ENCODE measurements around the gene TTLL5.
"Not testable (repeated sequence)": the region's sequence is repeated elsewhere in the genome, so short reads cannot be mapped to it uniquely, and the experiment has no call there.

TTLL5 gene

GRCh38 chr14:75917946-75918335 is 256.9 kb downstream of the TTLL5 start:
- Histone ChIP-seq H3K27ac (ENCODE audit: low read depth, low read length) (no peak overlapping the region), H3K27me3 (ENCODE audit: low read length) (no peaks in the 10 kb centered on the region), H4K20me1 (ENCODE audit: low read depth, low read length) (no peaks in the 10 kb centered on the region), H3K9me3 (ENCODE audit: insufficient read depth, low read length) (no peaks in the 10 kb centered on the region), H3K9me2 (replicated peaks; ENCODE audit: insufficient read depth, low read length) (no peaks in the 10 kb centered on the region), H2AFZ (ENCODE audit: low read depth, low read length, severe bottlenecking) (no peak overlapping the region), H3F3A (ENCODE audit: insufficient read depth) (no peaks in the 10 kb centered on the region), H3K4me2 (ENCODE audit: low read depth, low read length, poor library complexity, severe bottlenecking) (no peak overlapping the region), H3K36me3 (ENCODE audit: low read length) (no peaks in the 10 kb centered on the region), H3K9ac (ENCODE audit: low read length) (no peak overlapping the region), H3K79me2 (ENCODE audit: insufficient read depth, low read length) (no peaks in the 10 kb centered on the region), H3K4me3 (ENCODE audit: insufficient read depth, low read length, poor library complexity, severe bottlenecking) (no peak overlapping the region)
- TF ChIP-seq EZH2phosphoT487 (conservative IDR thresholded peaks at IDR 0.05; ENCODE audit: low read length) = no peak
- TF ChIP-seq CTCF (IDR thresholded peaks at IDR 0.05; ENCODE audit: insufficient read depth, low read length, poor library complexity, severe bottlenecking) = no peak

- not testable (repeated sequence) for H3K27ac ChIP-seq (ENCODE audit: low read depth, low read length); H3K36me3 ChIP-seq (ENCODE audit: low read length); H3F3A ChIP-seq (ENCODE audit: insufficient read depth); H3K9me3 ChIP-seq (ENCODE audit: insufficient read depth, low read length); H3K9ac ChIP-seq (ENCODE audit: low read length); H3K27me3 ChIP-seq (ENCODE audit: low read length); H3K4me3 ChIP-seq (ENCODE audit: insufficient read depth, low read length, poor library complexity, severe bottlenecking); H3K4me2 ChIP-seq (ENCODE audit: low read depth, low read length, poor library complexity, severe bottlenecking); H3K9me2 ChIP-seq (replicated peaks; ENCODE audit: insufficient read depth, low read length); H4K20me1 ChIP-seq (ENCODE audit: low read depth, low read length); H2AFZ ChIP-seq (ENCODE audit: low read depth, low read length, severe bottlenecking); H3K79me2 ChIP-seq (ENCODE audit: insufficient read depth, low read length)
Measured at GRCh38 chr14:75920421-75920820, 259.4 kb downstream of the TTLL5 start.

GRCh38 chr14:75925141-75925840 is 264.2 kb downstream of the TTLL5 start:
- not testable (repeated sequence) for H2AFZ ChIP-seq (ENCODE audit: low read depth, low read length, severe bottlenecking); H4K20me1 ChIP-seq (ENCODE audit: low read depth, low read length); H3K9ac ChIP-seq (ENCODE audit: low read length); H3K27me3 ChIP-seq (ENCODE audit: low read length); H3K9me3 ChIP-seq (ENCODE audit: insufficient read depth, low read length); H3K9me2 ChIP-seq (replicated peaks; ENCODE audit: insufficient read depth, low read length); H3K36me3 ChIP-seq (ENCODE audit: low read length); H3K79me2 ChIP-seq (ENCODE audit: insufficient read depth, low read length); H3K4me3 ChIP-seq (ENCODE audit: insufficient read depth, low read length, poor library complexity, severe bottlenecking); H3K27ac ChIP-seq (ENCODE audit: low read depth, low read length); H3F3A ChIP-seq (ENCODE audit: insufficient read depth); H3K4me2 ChIP-seq (ENCODE audit: low read depth, low read length, poor library complexity, severe bottlenecking)

GRCh38 chr14:75926431-75927115 is 265.5 kb downstream of the TTLL5 start:
- TF ChIP-seq CTCF (IDR thresholded peaks at IDR 0.05; ENCODE audit: insufficient read depth, low read length, poor library complexity, severe bottlenecking) = no peak
- no peak for TF ChIP-seq EZH2phosphoT487 (conservative IDR thresholded peaks at IDR 0.05; ENCODE audit: low read length)
- H3K27ac ChIP-seq (ENCODE audit: low read depth, low read length) = no peak overlapping the region
- no peaks in the 10 kb centered on the region for H3K27me3 ChIP-seq (ENCODE audit: low read length)
- no peak overlapping the region for H3K4me2 ChIP-seq (ENCODE audit: low read depth, low read length, poor library complexity, severe bottlenecking)
- H3K9me3 ChIP-seq (ENCODE audit: insufficient read depth, low read length) = no peaks in the 10 kb centered on the region
- H3F3A ChIP-seq (ENCODE audit: insufficient read depth) = no peaks in the 10 kb centered on the region
- no peak overlapping the region for H3K9ac ChIP-seq (ENCODE audit: low read length)
- H3K79me2 ChIP-seq (ENCODE audit: insufficient read depth, low read length) = no peaks in the 10 kb centered on the region
- no peak overlapping the region for H2AFZ ChIP-seq (ENCODE audit: low read depth, low read length, severe bottlenecking)
- no peaks in the 10 kb centered on the region for H3K9me2 ChIP-seq (replicated peaks; ENCODE audit: insufficient read depth, low read length)
- H3K36me3 ChIP-seq (ENCODE audit: low read length) = no peaks in the 10 kb centered on the region
- H3K4me3 ChIP-seq (ENCODE audit: insufficient read depth, low read length, poor library complexity, severe bottlenecking) = no peak overlapping the region
- no peaks in the 10 kb centered on the region for H4K20me1 ChIP-seq (ENCODE audit: low read depth, low read length)

Data from SU-DHL-6 (cell line).